Mesenchymal stem cell (in vitro differentiated cells and primary cell): Measurements from ENCODE around the gene DYNC1I2. TPM values are rescaled to one million over a fixed set of nuclear protein-coding genes. Genes with fewer than 3 reads are reported as not detected.

Source experiments
- DNase-seq: peaks from one replicate; pipeline ENCODE4 v3.0.0-alpha.2; 2013
- H2AFZ ChIP-seq: one replicate; pipeline ENCODE4 v1.6.1; 2013; ENCODE audit warnings: low read depth, mild to moderate bottlenecking, control low read depth, inconsistent platforms, low read length, moderate library complexity
- H2AK5ac ChIP-seq: 2 replicates; pipeline ENCODE4 v1.6.1; 2013; ENCODE audit warnings: low read length, moderate library complexity, mild to moderate bottlenecking, inconsistent platforms; ENCODE audit not compliant: severe bottlenecking
- H2BK120ac ChIP-seq: one replicate; pipeline ENCODE4 v1.6.1; 2013; ENCODE audit warnings: low read depth, mild to moderate bottlenecking, inconsistent platforms, low read length, moderate library complexity
- H2BK12ac ChIP-seq, 2 experiments: one replicate each; pipeline ENCODE4 v1.6.1; 2013; ENCODE audit warnings: inconsistent platforms in 2 of 2, low read length in 2 of 2, mild to moderate bottlenecking in 2 of 2, moderate library complexity in 2 of 2, control low read depth in 1 of 2
- H2BK15ac ChIP-seq: one replicate; pipeline ENCODE4 v1.6.1; 2013; ENCODE audit warnings: mild to moderate bottlenecking, low read depth, inconsistent platforms; ENCODE audit not compliant: poor library complexity, severe bottlenecking
- H2BK5ac ChIP-seq: 2 replicates; pipeline ENCODE4 v1.6.1; 2013; ENCODE audit warnings: low read depth, mild to moderate bottlenecking, low read length, control low read depth, inconsistent platforms; ENCODE audit not compliant: poor library complexity, severe bottlenecking
- H3K14ac ChIP-seq, 2 experiments: one replicate each; pipeline ENCODE4 v1.6.1; 2013; ENCODE audit warnings: inconsistent platforms in 2 of 2, low read length in 2 of 2, control low read depth in 1 of 2, mild to moderate bottlenecking in 1 of 2, moderate library complexity in 1 of 2
- H3K18ac ChIP-seq, 2 experiments: one replicate each; pipeline ENCODE4 v1.6.1; 2013; ENCODE audit warnings: inconsistent platforms in 2 of 2, low read length in 2 of 2, control low read depth in 1 of 2, low read depth in 1 of 2, mild to moderate bottlenecking in 1 of 2
- H3K23ac ChIP-seq, 2 experiments: one replicate each; pipeline ENCODE4 v1.6.1; 2013; ENCODE audit warnings: inconsistent platforms in 2 of 2, low read length in 2 of 2, mild to moderate bottlenecking in 2 of 2, moderate library complexity in 2 of 2, control low read depth in 1 of 2
- H3K27ac ChIP-seq: 2 replicates; pipeline ENCODE4 v1.5.1; 2013; ENCODE audit warnings: mild to moderate bottlenecking, moderate library complexity, low read length, control low read depth, inconsistent platforms; ENCODE audit not compliant: poor library complexity, severe bottlenecking
- H3K27me3 ChIP-seq, 2 experiments: 2 replicates each; pipeline versions ENCODE4 v1.6.1 to v1.7.0; 2013; ENCODE audit warnings: low read length in 2 of 2, mild to moderate bottlenecking in 2 of 2, moderate library complexity in 2 of 2, control low read depth in 1 of 2, inconsistent platforms in 1 of 2; ENCODE audit not compliant: control insufficient read depth in 1 of 2, insufficient read depth in 1 of 2
- H3K36me3 ChIP-seq, 2 experiments: 2 replicates each; pipeline versions ENCODE4 v1.6.1 to v1.7.0; 2013; ENCODE audit warnings: low read length in 2 of 2, control low read depth in 1 of 2, inconsistent platforms in 1 of 2, low read depth in 1 of 2, mild to moderate bottlenecking in 1 of 2; ENCODE audit not compliant: insufficient read depth in 2 of 2, control insufficient read depth in 1 of 2
- H3K4ac ChIP-seq, 2 experiments: one replicate each; pipeline ENCODE4 v1.6.1; 2013; ENCODE audit warnings: inconsistent platforms in 2 of 2, low read length in 2 of 2, mild to moderate bottlenecking in 2 of 2, moderate library complexity in 2 of 2, control low read depth in 1 of 2, low read depth in 1 of 2
- H3K4me1 ChIP-seq: 2 replicates; pipeline ENCODE4 v1.6.1; 2013; ENCODE audit warnings: low read depth, low read length, control low read depth; ENCODE audit not compliant: control insufficient read depth, insufficient read depth
- H3K4me2 ChIP-seq: 2 replicates; pipeline ENCODE4 v1.6.1; 2013; ENCODE audit warnings: low read length, mild to moderate bottlenecking, inconsistent platforms; ENCODE audit not compliant: poor library complexity, severe bottlenecking
- H3K4me3 ChIP-seq, 2 experiments: 2 replicates each; pipeline versions ENCODE4 v1.5.1 to v1.7.0; 2013; ENCODE audit warnings: low read length in 2 of 2, mild to moderate bottlenecking in 2 of 2, control low read depth in 1 of 2, low read depth in 1 of 2; ENCODE audit not compliant: insufficient read depth in 1 of 2
- H3K79me1 ChIP-seq: replicated peaks from 2 replicates; pipeline ENCODE4 v1.6.1; 2013; ENCODE audit warnings: mild to moderate bottlenecking, control low read depth, low read length, inconsistent platforms; ENCODE audit not compliant: poor library complexity, severe bottlenecking
- H3K9ac ChIP-seq: 2 replicates; pipeline ENCODE4 v1.7.0; 2013; ENCODE audit warnings: mild to moderate bottlenecking, low read length, moderate library complexity
- H3K9me3 ChIP-seq: 2 replicates; pipeline ENCODE4 v1.7.0; 2013; ENCODE audit warnings: mild to moderate bottlenecking, low read length; ENCODE audit not compliant: control insufficient read depth
- H4K8ac ChIP-seq: one replicate; pipeline ENCODE4 v1.6.1; 2013; ENCODE audit warnings: inconsistent platforms, mild to moderate bottlenecking, low read length, moderate library complexity
- H4K91ac ChIP-seq: one replicate; pipeline ENCODE4 v1.6.1; 2013; ENCODE audit warnings: mild to moderate bottlenecking, low read length, inconsistent platforms
- WGBS: methylation state at CpG from one replicate; pipeline ENCODE4 v1.1.7; 2013; ENCODE audit warnings: mixed read lengths; 5-methylcytosine and 5-hydroxymethylcytosine counted together
- polyA plus RNA-seq, 2 experiments: library from polyadenylated mRNA; stranded (reverse); fragments of 200-250 nt; gene quantifications; one replicate each; pipeline ENCODE4 v1.2.3, GENCODE V29; 2013

DYNC1I2 gene
- 226 TPM for polyA plus RNA-seq (2013, experiment 1 of 2)
- 231 TPM for polyA plus RNA-seq (2013, experiment 2 of 2)

- Histone ChIP-seq H3K4me3 (peak within 1 kb of the TSS; percentile 87 to 98), H2BK120ac (peak within 1 kb of the TSS; percentile 75), H3K14ac (peak within 1 kb of the TSS in 1 of 2 experiments; percentile 30), H2AK5ac (peak within 1 kb of the TSS; percentile 64), H4K91ac (peak within 1 kb of the TSS; percentile 48), H3K36me3 (peaks cover 0 to 24% of the 10 kb centered on the region in 2 experiments), H2AFZ (peak within 1 kb of the TSS; percentile 49), H3K27ac (peak within 1 kb of the TSS; percentile 85), H3K9me3 (no peaks in the 10 kb centered on the region), H4K8ac (peak within 1 kb of the TSS; percentile 95), H3K9ac (peak within 1 kb of the TSS; percentile 99), H3K18ac (peak within 1 kb of the TSS; percentile 92 to 95), H2BK12ac (no peak within 1 kb of the TSS), H3K23ac (peak within 1 kb of the TSS in 1 of 2 experiments; percentile 90), H2BK15ac (peak within 1 kb of the TSS; percentile 92), H3K4me1 (peaks cover 3% of the 10 kb centered on the region), H2BK5ac (peak within 1 kb of the TSS; percentile 91), H3K27me3 (no peaks in the 10 kb centered on the region), H3K79me1 (no peaks in the 10 kb centered on the region), H3K4me2 (peak within 1 kb of the TSS; percentile 61), H3K4ac (peak within 1 kb of the TSS; percentile 73 to 99)
- under 1% methylated on average over 42 of the region's 51 CpGs for WGBS
- peak; percentile 95 for DNase-seq
Measured at GRCh38 chr2:171687287-171688128, at the start of gene DYNC1I2. TSS of gene DYNC1I2 (plus strand) at chr2:171687469. CDS start at chr2:171690156, 2,687 bp downstream.

DNA sequence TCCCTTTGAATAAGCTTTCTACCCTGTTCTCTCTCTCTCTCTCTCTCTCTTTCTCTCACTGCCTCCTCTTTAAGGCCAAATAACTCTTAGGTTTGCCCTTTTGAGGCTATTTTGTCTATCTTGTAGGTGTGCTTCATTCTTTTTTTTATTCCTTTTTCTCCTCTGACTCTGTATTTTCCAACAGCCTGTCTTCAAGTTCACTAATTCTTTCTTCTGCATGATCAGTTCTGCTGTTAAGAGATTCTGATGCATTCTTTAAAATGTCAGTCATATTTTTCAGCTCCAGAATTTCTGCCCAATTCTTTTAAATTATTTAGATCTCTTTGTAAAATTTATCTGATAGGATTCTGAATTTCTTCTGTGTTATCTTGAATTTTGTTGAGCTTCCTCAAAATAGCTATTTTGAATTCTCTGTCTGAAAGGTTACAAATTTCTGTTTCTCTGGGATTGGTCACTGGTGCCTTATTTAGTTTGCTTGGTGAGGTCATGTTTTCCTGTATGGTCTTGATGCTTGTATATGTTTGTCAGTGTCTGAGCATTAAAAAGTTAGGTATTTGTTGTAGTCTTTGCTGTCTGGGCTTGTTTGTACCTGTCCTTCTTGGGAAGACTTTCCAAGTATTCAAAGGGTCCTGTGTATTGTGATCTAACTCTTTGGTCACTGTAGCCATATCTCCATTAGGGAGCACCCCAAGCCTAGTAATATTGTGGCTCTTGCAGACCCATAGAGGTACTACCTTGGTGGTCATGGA, 35.4 kb upstream of the DYNC1I2 start:
- no peak overlapping the region for H3K23ac ChIP-seq
- H3K27me3 ChIP-seq: no peaks in the 10 kb centered on the region
- DNase-seq: no peak
- H3K14ac ChIP-seq: no peak overlapping the region
- H3K18ac ChIP-seq: no peak overlapping the region
- no peaks in the 10 kb centered on the region for H3K79me1 ChIP-seq
- H3K36me3 ChIP-seq: no peaks in the 10 kb centered on the region
- no peak overlapping the region for H2BK12ac ChIP-seq
- H2BK15ac ChIP-seq: no peak overlapping the region
- H3K4me3 ChIP-seq: peak overlapping the region in 1 of 2 experiments; percentile 31
- H2AFZ ChIP-seq: no peak overlapping the region
- H4K91ac ChIP-seq: no peak overlapping the region
- H3K4me2 ChIP-seq: no peak overlapping the region
- no peak overlapping the region for H2BK5ac ChIP-seq
- H3K4me1 ChIP-seq: peaks cover 1% of the 10 kb centered on the region
- H3K9me3 ChIP-seq: peaks cover 21% of the 10 kb centered on the region
- H2BK120ac ChIP-seq: no peak overlapping the region
- peak overlapping the region; percentile 5 for H3K9ac ChIP-seq
- H2AK5ac ChIP-seq: no peak overlapping the region
- H4K8ac ChIP-seq: no peak overlapping the region
- H3K27ac ChIP-seq: no peak overlapping the region
- H3K4ac ChIP-seq: no peak overlapping the region

DNA sequence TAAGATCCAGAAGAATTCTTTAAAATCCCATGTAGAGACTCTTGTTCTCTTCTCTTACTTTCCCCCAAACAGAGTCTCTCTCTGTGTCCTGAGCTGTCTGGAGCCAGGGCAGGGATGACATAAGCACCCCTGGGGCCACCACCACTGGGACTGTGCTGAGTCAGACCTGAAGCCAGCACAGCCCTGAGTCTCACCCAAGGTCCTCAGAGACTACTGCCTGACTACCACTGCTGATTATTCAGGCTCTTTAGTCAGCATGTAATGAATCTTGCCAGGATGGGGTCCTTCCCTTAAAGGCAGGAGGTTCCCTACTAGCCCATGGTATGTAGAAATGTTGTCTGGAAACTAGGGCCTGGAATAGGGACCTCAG, 34.9 kb upstream of the DYNC1I2 start:
- Histone ChIP-seq H3K9me3 (peaks cover 21% of the 10 kb centered on the region), H3K79me1 (no peaks in the 10 kb centered on the region), H3K18ac (no peak overlapping the region), H2AFZ (no peak overlapping the region), H2BK12ac (no peak overlapping the region), H3K36me3 (no peaks in the 10 kb centered on the region), H3K4ac (no peak overlapping the region), H3K27me3 (no peaks in the 10 kb centered on the region), H3K23ac (no peak overlapping the region), H3K4me1 (peaks cover 1% of the 10 kb centered on the region), H4K91ac (no peak overlapping the region), H2AK5ac (no peak overlapping the region), H2BK5ac (no peak overlapping the region), H3K9ac (peak overlapping the region; percentile 5), H2BK120ac (no peak overlapping the region), H3K4me2 (no peak overlapping the region), H3K27ac (no peak overlapping the region), H4K8ac (no peak overlapping the region), H3K14ac (no peak overlapping the region), H2BK15ac (no peak overlapping the region), H3K4me3 (peak overlapping the region in 1 of 2 experiments; percentile 31)
- peak; percentile 18 for DNase-seq

DNA sequence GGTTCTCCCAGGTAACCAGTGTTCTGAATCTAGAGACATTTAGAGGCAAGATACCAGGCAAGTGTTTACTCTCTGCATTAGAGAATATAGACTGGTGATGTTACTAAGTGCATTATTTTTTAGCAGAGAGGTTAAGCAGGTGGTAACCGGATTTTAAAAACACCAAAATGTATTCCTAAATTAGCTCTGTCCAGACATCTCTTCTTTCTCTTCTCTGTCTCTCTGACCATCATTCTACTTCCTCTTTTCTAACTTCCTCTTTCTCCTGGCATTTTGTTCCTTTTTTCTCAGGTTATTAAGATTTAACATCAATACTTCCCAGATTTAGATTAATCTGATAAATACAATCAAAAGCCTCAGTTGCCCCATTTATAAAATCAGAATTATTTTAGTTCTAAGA, 31.7 kb upstream of the DYNC1I2 start:
- Histone ChIP-seq H3K4me2 (no peak overlapping the region), H3K4me1 (peaks cover 1% of the 10 kb centered on the region), H2AFZ (no peak overlapping the region), H3K9ac (no peak overlapping the region), H3K27ac (no peak overlapping the region), H3K79me1 (no peaks in the 10 kb centered on the region), H3K9me3 (peaks cover 11% of the 10 kb centered on the region), H3K14ac (no peak overlapping the region), H3K23ac (no peak overlapping the region), H2BK12ac (no peak overlapping the region), H3K4me3 (no peak overlapping the region), H3K27me3 (no peaks in the 10 kb centered on the region), H2BK5ac (no peak overlapping the region), H3K18ac (no peak overlapping the region), H4K8ac (no peak overlapping the region), H2BK120ac (no peak overlapping the region), H3K4ac (no peak overlapping the region), H2AK5ac (no peak overlapping the region), H3K36me3 (no peaks in the 10 kb centered on the region), H4K91ac (no peak overlapping the region), H2BK15ac (no peak overlapping the region)
- DNase-seq: no peak
- 85% methylated on average over 1 of the region's 1 CpG for WGBS
